HepG2 (cell line): ENCODE measurements around the gene SLC7A8. TPM values are rescaled to one million over a fixed set of nuclear protein-coding genes. Genes with fewer than 3 reads are reported as not detected.
A peak's percentile ranks its signal among the peaks of the same experiment; 100 is the strongest.

Experiments used
- ATAC-seq: fragments of 200-7000 bp; cut with Tn5 transposase; 3 replicates; pipeline ENCODE4 v1.9.1; 2020; ENCODE audit warnings: mild to moderate bottlenecking, moderate library complexity
- BruUV-seq: library from RNA; stranded (reverse); fragments of 400-500 nt; replicated peaks from 2 replicates; lab custom pipeline; 2021; lab: Mats Ljungman, UMichigan
- CTCF ChIA-PET: fragments of 300-600 bp; formaldehyde crosslinking; extraction: SDS; loops from one replicate; lab custom pipeline; 2021; ENCODE audit warnings: low total read pairs, inconsistent platforms, low intra/inter-chr PET ratio; lab: Yijun Ruan, JAX
- POLR2A ChIA-PET: fragments of 350-600 bp; sonication (Branson Sonifier 250); formaldehyde crosslinking; loops from one replicate; lab custom pipeline; 2020; ENCODE audit warnings: antibody characterized with exemption, inconsistent platforms; lab: Yijun Ruan, JAX
- DNase-seq: peaks from one replicate; pipeline ENCODE4 v3.0.0-alpha.2; 2015; ENCODE audit warnings: low spot score
- FAIRE-seq: peaks from 3 replicates; lab custom pipeline; 2011; peaks lifted over from hg19 to GRCh38; lab: Jason Lieb, UNC
- H2AFZ ChIP-seq: one replicate; pipeline ENCODE4 v1.6.1; 2011; ENCODE audit warnings: low read length, inconsistent platforms
- H3K27ac ChIP-seq: fragments of 300-600 bp; 3 replicates; pipeline ENCODE4 v1.8.0; 2011; ENCODE audit warnings: mixed run types, mild to moderate bottlenecking, mixed read lengths, low read length, inconsistent platforms; ENCODE audit not compliant: insufficient read depth; ENCODE audit errors: extremely low read length
- H3K27me3 ChIP-seq, 2 experiments: fragments of 200-600 bp in 1 of 2; 2 replicates in 1 of 2; 3 replicates in 1 of 2; pipeline versions ENCODE4 v1.6.0 to v1.8.0; 2011; ENCODE audit warnings: low read length in 2 of 2, mild to moderate bottlenecking in 2 of 2, moderate library complexity in 2 of 2, inconsistent platforms in 1 of 2; ENCODE audit not compliant: insufficient read depth in 2 of 2, control insufficient read depth in 1 of 2
- H3K36me3 ChIP-seq, 2 experiments: fragments of 200-600 bp in 1 of 2; replicated peaks in 1 of 2; 2 replicates in 1 of 2; 3 replicates in 1 of 2; pipeline versions ENCODE4 v1.5.1 to v1.8.0; 2011; ENCODE audit warnings: low read length in 2 of 2, inconsistent platforms in 1 of 2; ENCODE audit not compliant: insufficient read depth in 2 of 2, control insufficient read depth in 1 of 2
- H3K4me1 ChIP-seq: 2 replicates; pipeline ENCODE4 v1.5.1; 2012; ENCODE audit warnings: low read length, inconsistent platforms; ENCODE audit not compliant: insufficient read depth
- H3K4me2 ChIP-seq: 2 replicates; pipeline ENCODE4 v1.6.0; 2011; ENCODE audit warnings: low read depth, low read length, inconsistent platforms
- H3K4me3 ChIP-seq, 3 experiments: fragments of 200-600 bp in 1 of 3; sonication (generic), shearing (Covaris generic) in 1 of 3; replicated peaks in 1 of 3; 2 replicates each; pipeline ENCODE4 v1.5.1; 2011 to 2016; ENCODE audit warnings: low read length in 3 of 3, inconsistent platforms in 2 of 3, low read depth in 2 of 3, mild to moderate bottlenecking in 2 of 3, control low read depth in 1 of 3, mixed read lengths in 1 of 3; ENCODE audit not compliant: insufficient read depth in 1 of 3
- H3K79me2 ChIP-seq: one replicate; pipeline ENCODE4 v1.6.1; 2011; ENCODE audit warnings: low read length, inconsistent platforms; ENCODE audit not compliant: insufficient read depth
- H3K9ac ChIP-seq: 2 replicates; pipeline ENCODE4 v1.6.0; 2011; ENCODE audit warnings: mild to moderate bottlenecking, low read depth, low read length, inconsistent platforms; ENCODE audit not compliant: insufficient read depth
- H3K9me3 ChIP-seq: 2 replicates; pipeline ENCODE4 v1.5.1; 2012; ENCODE audit warnings: mild to moderate bottlenecking, low read length
- H4K20me1 ChIP-seq: 2 replicates; pipeline ENCODE4 v1.6.0; 2011; ENCODE audit warnings: inconsistent platforms, mild to moderate bottlenecking, low read length, moderate library complexity; ENCODE audit not compliant: insufficient read depth
- ATF7 ChIP-seq, 2 experiments: fragments of 450-650 bp in 1 of 2; sonication (generic) in 1 of 2; formaldehyde crosslinking in 1 of 2; IDR thresholded peaks; 2 replicates each; pipeline versions ENCODE4 v1.4.0 to v1.6.1; 2016 to 2020; ENCODE audit warnings: antibody characterized with exemption in 1 of 2, mild to moderate bottlenecking in 1 of 2, missing genetic modification reagents in 1 of 2
- CHD4 ChIP-seq: fragments of 200-600 bp; sonication (generic); IDR thresholded peaks from 2 replicates; pipeline ENCODE4 v1.7.0; 2017; ENCODE audit warnings: mild to moderate bottlenecking, low read length, borderline replicate concordance
- CREB3 ChIP-seq: sonication (generic); formaldehyde crosslinking; IDR thresholded peaks from 2 replicates; pipeline ENCODE4 v1.5.0; 2020; ENCODE audit warnings: missing genetic modification reagents
- FOXA1 ChIP-seq, 2 experiments: fragments of 450-650 bp in 1 of 2; sonication (generic) in 1 of 2; formaldehyde crosslinking in 1 of 2; IDR thresholded peaks; 2 replicates each; pipeline versions ENCODE4 v1.4.0 to v1.6.1; 2016 to 2020; ENCODE audit warnings: missing genetic modification reagents in 1 of 2
- IKZF1 ChIP-seq: fragments of 450-650 bp; IDR thresholded peaks from 2 replicates; pipeline ENCODE4 v1.7.1; 2016
- NBN ChIP-seq: fragments of 450-650 bp; conservative IDR thresholded peaks from 2 replicates; pipeline ENCODE4 v1.6.1; 2017
- POGK ChIP-seq: sonication (generic); formaldehyde crosslinking; conservative IDR thresholded peaks from 2 replicates; pipeline ENCODE4 v1.8.0; 2022; ENCODE audit warnings: mild to moderate bottlenecking, moderate library complexity, missing genetic modification reagents
- RAD51 ChIP-seq: fragments of 450-650 bp; IDR thresholded peaks from 2 replicates; pipeline ENCODE4 v1.6.1; 2016; ENCODE audit warnings: borderline replicate concordance
- RFX5 ChIP-seq: IDR thresholded peaks from 2 replicates; pipeline ENCODE4 v1.6.1; 2011; ENCODE audit warnings: low read depth, low read length, improper control_type of control experiment
- SMYD3 ChIP-seq: sonication (generic); formaldehyde crosslinking; IDR thresholded peaks from 2 replicates; pipeline ENCODE4 v1.8.1; 2023; ENCODE audit warnings: mild to moderate bottlenecking, missing genetic modification reagents
- SOX6 ChIP-seq, 2 experiments: fragments of 450-650 bp in 1 of 2; sonication (generic) in 1 of 2; formaldehyde crosslinking in 1 of 2; IDR thresholded peaks; 2 replicates each; pipeline versions ENCODE4 v1.4.0 to v1.6.1; 2017 to 2020; ENCODE audit warnings: antibody characterized with exemption in 1 of 2, mild to moderate bottlenecking in 1 of 2, missing genetic modification reagents in 1 of 2
- TMF1 ChIP-seq: sonication (generic); formaldehyde crosslinking; IDR thresholded peaks from 2 replicates; pipeline ENCODE4 v1.8.1; 2022; ENCODE audit warnings: low read depth, missing genetic modification reagents
- TRIM22 ChIP-seq: fragments of 450-650 bp; IDR thresholded peaks from 2 replicates; pipeline ENCODE4 v1.6.1; 2017
- ZNF101 ChIP-seq: sonication (generic); formaldehyde crosslinking; IDR thresholded peaks from 2 replicates; pipeline ENCODE4 v1.4.0; 2020; ENCODE audit warnings: mild to moderate bottlenecking, low read depth, missing genetic modification reagents, borderline replicate concordance
- ZNF292 ChIP-seq: sonication (generic); formaldehyde crosslinking; IDR thresholded peaks from 2 replicates; pipeline ENCODE4 v1.8.1; 2022; ENCODE audit warnings: mild to moderate bottlenecking, low read depth, missing genetic modification reagents, borderline replicate concordance
- ZNF30 ChIP-seq: sonication (generic); formaldehyde crosslinking; IDR thresholded peaks from 2 replicates; pipeline ENCODE4 v1.5.0; 2020; ENCODE audit warnings: mild to moderate bottlenecking, missing genetic modification reagents
- ZNF333 ChIP-seq: sonication (generic); formaldehyde crosslinking; IDR thresholded peaks from 2 replicates; pipeline ENCODE4 v1.4.0; 2020; ENCODE audit warnings: mild to moderate bottlenecking, missing genetic modification reagents, borderline replicate concordance
- ZNF33A ChIP-seq: sonication (generic); formaldehyde crosslinking; IDR thresholded peaks from 2 replicates; pipeline ENCODE4 v1.5.1; 2020; ENCODE audit warnings: missing genetic modification reagents, mild to moderate bottlenecking, moderate library complexity, borderline replicate concordance
- ZNF550 ChIP-seq: sonication (generic); formaldehyde crosslinking; IDR thresholded peaks from 2 replicates; pipeline ENCODE4 v1.4.0; 2020; ENCODE audit warnings: mild to moderate bottlenecking, missing genetic modification reagents, borderline replicate concordance
- WGBS: methylation state at CpG from one replicate; pipeline ENCODE4 v1.1.6; 2017; ENCODE audit warnings: low lambda C conversion rate; 5-methylcytosine and 5-hydroxymethylcytosine counted together
- in situ Hi-C: cut with HindIII; loops from 2 replicates; pipeline ENCODE4 v1.10.0; 2017; ENCODE audit warnings: low pct_unique_long_range_greater_than_20kb; ENCODE audit not compliant: extremely low pct_ligation_motif_present
- intact Hi-C: fragments of 100-400 bp; cut with micrococcal nuclease; formaldehyde crosslinking; loops from one replicate; pipeline ENCODE4 v1.10.0; 2022; ENCODE audit not compliant: unreplicated experiment
- polyA plus RNA-seq, 8 experiments: library from polyadenylated mRNA; depleted of rRNA in 3 of 8; stranded (reverse) in 7 of 8; unstranded in 1 of 8; fragments of >200 nt; fragmentation: Illumina TruSeq in 4 of 8; extraction: Trizol in 4 of 8; gene quantifications; 2 replicates each; pipeline versions ENCODE4 v1.2.1 to v1.2.3, GENCODE V29; 2011 to 2016; ENCODE audit warnings: low read depth in 4 of 8, missing spikeins in 1 of 8, mixed read lengths in 1 of 8; ENCODE audit not compliant: insufficient read depth in 1 of 8
- total RNA-seq, 5 experiments: library from RNA; depleted of rRNA; stranded (reverse); fragments of >200 nt; fragmentation: Illumina TruSeq; extraction: Trizol; gene quantifications; 2 replicates each; pipeline ENCODE4 v1.2.3, GENCODE V29; 2016; ENCODE audit warnings: low read depth in 1 of 5

SLC7A8 gene
- total and polyA plus RNA-seq, 2 of the 13 experiments (the other 11 are each of a cell fraction or from before 2014, with no cell fraction given): 0.25 TPM; not detected in 1

GRCh38 chr14:23110579-23111365 lies 72.7 kb downstream of the SLC7A8 start:
- no peak overlapping the region for H2AFZ ChIP-seq
- no peak overlapping the region for H3K9ac ChIP-seq
- peaks cover 39% of the 10 kb centered on the region for H3K4me1 ChIP-seq
- H3K4me2 ChIP-seq: no peak overlapping the region
- BruUV-seq: no TSS peak
- peaks cover 30 to 61% of the 10 kb centered on the region in 2 experiments for H3K27me3 ChIP-seq
- FAIRE-seq (no peak), ATAC-seq (no peak), DNase-seq (no peak)
- CTCF ChIA-PET: interaction anchor here (1.6 to 2.8 kb wide), 3 partner anchors 10 to 42 kb away, joined by 5 to 30 read pairs (median 5); no protein-coding TSS in a partner anchor
- WGBS: 2% methylated on average over 5 of the region's 5 CpGs
- no peak overlapping the region for H3K27ac ChIP-seq
- H3K4me3 ChIP-seq: no peak overlapping the region
- in situ Hi-C loops (no loop called here), intact Hi-C loops (no loop called here)
- no peaks in the 10 kb centered on the region for H4K20me1 ChIP-seq
- H3K79me2 ChIP-seq: no peaks in the 10 kb centered on the region
- no peaks in the 10 kb centered on the region for H3K36me3 ChIP-seq
- H3K9me3 ChIP-seq: no peaks in the 10 kb centered on the region
- POLR2A ChIA-PET: interaction anchor here (6.6 kb wide), 1 partner anchor 16 kb away, joined by 66 read pairs; the partner anchor contains the start of genes ACIN1 and C14orf119
- TF ChIP-seq CHD4: no peak
- TF ChIP-seq TMF1 (CRISPR knock-in tag): no peak
- TF ChIP-seq SMYD3 (CRISPR knock-in tag): no peak
- TF ChIP-seq ZNF292: no peak
- no peak for TF ChIP-seq ZNF30 (CRISPR knock-in tag)
- no peak for TF ChIP-seq CREB3 (CRISPR knock-in tag)
- TF ChIP-seq POGK (CRISPR knock-in tag): no peak
- TF ChIP-seq IKZF1: peak; percentile 87; the same call in 1 of the 2 replicates
- TF ChIP-seq RFX5: no peak
- no peak for TF ChIP-seq ZNF333 (CRISPR knock-in tag)
- TF ChIP-seq SOX6 (IDR thresholded peaks at IDR 0.05): 0 out of 2 replicates have a peak, but pooled peaks have one; percentile 74
- no peak for TF ChIP-seq SOX6 (CRISPR knock-in tag; IDR thresholded peaks at IDR 0.05)
- TF ChIP-seq TRIM22: peak; percentile 89; the same call in 1 of the 2 replicates
- no peak for TF ChIP-seq ZNF101 (CRISPR knock-in tag)
- no peak for TF ChIP-seq ZNF33A (CRISPR knock-in tag)
- TF ChIP-seq ATF7 (IDR thresholded peaks at IDR 0.05): 0 out of 2 replicates have a peak, but pooled peaks have one; percentile 8
- TF ChIP-seq ATF7 (CRISPR knock-in tag; IDR thresholded peaks at IDR 0.05): no peak
- TF ChIP-seq FOXA1 (IDR thresholded peaks at IDR 0.05): peak; percentile 25; the same call in 1 of the 2 replicates
- TF ChIP-seq FOXA1 (CRISPR knock-in tag; IDR thresholded peaks at IDR 0.05): no peak
- no peak for TF ChIP-seq ZNF550
- TF ChIP-seq NBN: 0 out of 2 replicates have a peak, but pooled peaks have one; percentile 89
- TF ChIP-seq RAD51: peak; percentile 30; the same call in 1 of the 2 replicates
